Astrocyte (in vitro differentiated cells and primary cell): ENCODE measurements around the gene POR. TPM values are rescaled to one million over a fixed set of nuclear protein-coding genes. Genes with fewer than 3 reads are reported as not detected.
"Not testable (repeated sequence)": the region's sequence is repeated elsewhere in the genome, so short reads cannot be mapped to it uniquely, and the experiment has no call there.

Experiments used
- DNase-seq: peaks from one replicate; pipeline ENCODE4 v3.0.0-alpha.2; 2010; ENCODE audit warnings: low read depth
- FAIRE-seq: peaks from 2 replicates; lab custom pipeline; 2011; peaks lifted over from hg19 to GRCh38; lab: Jason Lieb, UNC
- H2AFZ ChIP-seq: 2 replicates; pipeline ENCODE4 v1.6.0; 2012; ENCODE audit warnings: low read depth, low read length, inconsistent platforms
- H3K27ac ChIP-seq: 2 replicates; pipeline ENCODE4 v1.5.1; 2011; ENCODE audit warnings: low read depth, low read length, inconsistent platforms
- H3K27me3 ChIP-seq: 2 replicates; pipeline ENCODE4 v1.6.0; 2011; ENCODE audit warnings: low read length, inconsistent platforms; ENCODE audit not compliant: insufficient read depth
- H3K36me3 ChIP-seq: 2 replicates; pipeline ENCODE4 v1.5.1; 2011; ENCODE audit warnings: low read length, inconsistent platforms; ENCODE audit not compliant: insufficient read depth
- H3K4me1 ChIP-seq: 2 replicates; pipeline ENCODE4 v1.5.1; 2011; ENCODE audit warnings: low read length, inconsistent platforms; ENCODE audit not compliant: insufficient read depth
- H3K4me2 ChIP-seq: 2 replicates; pipeline ENCODE4 v1.6.0; 2012; ENCODE audit warnings: low read length, inconsistent platforms
- H3K4me3 ChIP-seq: 2 replicates; pipeline ENCODE4 v1.5.1; 2011; ENCODE audit warnings: low read depth, mild to moderate bottlenecking, low read length, inconsistent platforms; ENCODE audit not compliant: insufficient read depth
- H3K79me2 ChIP-seq: 2 replicates; pipeline ENCODE4 v1.6.0; 2012; ENCODE audit warnings: mild to moderate bottlenecking, low read length, inconsistent platforms; ENCODE audit not compliant: insufficient read depth
- H3K9ac ChIP-seq: 2 replicates; pipeline ENCODE4 v1.6.0; 2012; ENCODE audit warnings: mild to moderate bottlenecking, low read length, inconsistent platforms
- H3K9me3 ChIP-seq: 2 replicates; pipeline ENCODE4 v1.5.1; 2012; ENCODE audit warnings: low read depth, mild to moderate bottlenecking, low read length, inconsistent platforms; ENCODE audit not compliant: insufficient read depth
- H4K20me1 ChIP-seq: 2 replicates; pipeline ENCODE4 v1.6.0; 2012; ENCODE audit warnings: low read length, inconsistent platforms; ENCODE audit not compliant: insufficient read depth
- H3K27ac Mint-ChIP-seq: one replicate; pipeline ENCODE4 v1.8.0; 2021; ENCODE audit warnings: mild to moderate bottlenecking, mixed read lengths; ENCODE audit not compliant: unreplicated experiment
- H3K27me3 Mint-ChIP-seq: one replicate; pipeline ENCODE4 v1.8.0; 2021; ENCODE audit warnings: low read depth, mixed read lengths; ENCODE audit not compliant: unreplicated experiment
- H3K36me3 Mint-ChIP-seq: one replicate; pipeline ENCODE4 v1.8.0; 2021; ENCODE audit warnings: low read depth, mixed read lengths; ENCODE audit not compliant: unreplicated experiment
- H3K4me1 Mint-ChIP-seq: one replicate; pipeline ENCODE4 v1.8.0; 2021; ENCODE audit warnings: low read depth, mixed read lengths; ENCODE audit not compliant: unreplicated experiment
- H3K4me3 Mint-ChIP-seq: one replicate; pipeline ENCODE4 v1.8.0; 2021; ENCODE audit warnings: mild to moderate bottlenecking, moderate library complexity, mixed read lengths; ENCODE audit not compliant: unreplicated experiment
- H3K9me3 Mint-ChIP-seq: one replicate; pipeline ENCODE4 v1.8.0; 2021; ENCODE audit warnings: mild to moderate bottlenecking, mixed read lengths; ENCODE audit not compliant: unreplicated experiment
- CTCF ChIP-seq: IDR thresholded peaks from 2 replicates; pipeline ENCODE4 v1.5.1; 2011; ENCODE audit warnings: low read depth, mild to moderate bottlenecking, inconsistent platforms, low read length, moderate library complexity; ENCODE audit not compliant: insufficient read depth
- EZH2 ChIP-seq: IDR thresholded peaks from 2 replicates; pipeline ENCODE4 v1.6.1; 2012; ENCODE audit warnings: mild to moderate bottlenecking, low read length, inconsistent platforms; ENCODE audit not compliant: insufficient read depth
- total RNA-seq: library from RNA; stranded (reverse); gene quantifications from 2 replicates; pipeline ENCODE4 v1.2.1, GENCODE V29; 2021

POR gene
- total RNA-seq, 1 donor from 2014 or later = 73.6 TPM

GRCh38 chr7:75888464-75889222 is 26.3 kb upstream of the POR start:
- Mint-ChIP-seq H3K27me3 (no peaks in the 10 kb centered on the region), H3K4me3 (no peak overlapping the region), H3K9me3 (no peaks in the 10 kb centered on the region), H3K27ac (no peak overlapping the region), H3K36me3 (peaks cover 27% of the 10 kb centered on the region), H3K4me1 (peaks cover 2% of the 10 kb centered on the region)
- DNase-seq (peak; percentile 29), FAIRE-seq (no peak)
- Histone ChIP-seq H3K36me3 (peaks cover 15% of the 10 kb centered on the region), H3K27ac (no peak overlapping the region), H3K79me2 (no peaks in the 10 kb centered on the region), H4K20me1 (peaks cover 7% of the 10 kb centered on the region), H2AFZ (no peak overlapping the region), H3K9ac (no peak overlapping the region), H3K27me3 (no peaks in the 10 kb centered on the region), H3K9me3 (no peaks in the 10 kb centered on the region), H3K4me1 (peaks cover 13% of the 10 kb centered on the region), H3K4me3 (no peak overlapping the region), H3K4me2 (no peak overlapping the region)
- TF ChIP-seq CTCF (no peak), EZH2 (no peak)

DNA sequence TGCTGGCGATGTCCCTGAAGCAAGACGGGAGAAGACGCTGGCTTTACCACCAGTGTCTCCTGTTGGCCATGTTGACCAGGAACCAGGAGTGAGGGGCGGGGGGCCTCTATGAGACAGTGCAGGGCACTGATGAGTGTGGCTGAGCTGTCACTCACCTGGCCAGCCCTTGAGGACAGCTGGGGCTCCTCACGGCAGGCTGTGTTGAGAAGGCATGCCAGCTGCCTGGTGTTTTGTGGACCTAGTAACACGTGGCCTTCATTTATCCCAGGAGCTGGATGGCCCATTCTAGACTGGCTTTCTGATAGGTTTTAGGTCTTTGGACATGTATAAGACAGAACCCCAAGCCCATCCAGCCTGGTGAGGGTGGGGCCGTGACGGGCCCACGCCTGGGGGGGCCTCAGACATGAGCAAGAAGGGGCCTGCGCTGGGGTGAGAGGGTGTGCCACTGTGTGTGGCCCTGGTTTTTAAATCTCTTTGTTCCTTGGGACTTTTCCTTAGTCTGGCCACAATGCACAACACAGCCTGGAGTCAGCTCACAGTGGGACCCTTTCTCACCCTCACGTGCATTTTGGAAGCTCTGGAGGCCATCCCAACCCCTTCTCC is 25.6 kb upstream of the POR start:
- H3K4me1 Mint-ChIP-seq = peaks cover 2% of the 10 kb centered on the region
- TF ChIP-seq CTCF = no peak
- no peak for TF ChIP-seq EZH2
- no peaks in the 10 kb centered on the region for H3K9me3 Mint-ChIP-seq
- H3K79me2 ChIP-seq = no peaks in the 10 kb centered on the region
- H3K4me3 ChIP-seq = no peak overlapping the region
- H3K36me3 Mint-ChIP-seq = peaks cover 27% of the 10 kb centered on the region
- H3K27me3 Mint-ChIP-seq = no peaks in the 10 kb centered on the region
- H3K9me3 ChIP-seq = no peaks in the 10 kb centered on the region
- peaks cover 4% of the 10 kb centered on the region for H4K20me1 ChIP-seq
- peak overlapping the region; percentile 46 for H3K4me2 ChIP-seq
- H3K36me3 ChIP-seq = peaks cover 12% of the 10 kb centered on the region
- no peak overlapping the region for H3K27ac Mint-ChIP-seq
- peaks cover 13% of the 10 kb centered on the region for H3K4me1 ChIP-seq
- peak overlapping the region; percentile 30 for H3K9ac ChIP-seq
- H2AFZ ChIP-seq = no peak overlapping the region
- FAIRE-seq (no peak), DNase-seq (no peak)
- H3K27me3 ChIP-seq = no peaks in the 10 kb centered on the region
- H3K27ac ChIP-seq = no peak overlapping the region
- H3K4me3 Mint-ChIP-seq = no peak overlapping the region

DNA sequence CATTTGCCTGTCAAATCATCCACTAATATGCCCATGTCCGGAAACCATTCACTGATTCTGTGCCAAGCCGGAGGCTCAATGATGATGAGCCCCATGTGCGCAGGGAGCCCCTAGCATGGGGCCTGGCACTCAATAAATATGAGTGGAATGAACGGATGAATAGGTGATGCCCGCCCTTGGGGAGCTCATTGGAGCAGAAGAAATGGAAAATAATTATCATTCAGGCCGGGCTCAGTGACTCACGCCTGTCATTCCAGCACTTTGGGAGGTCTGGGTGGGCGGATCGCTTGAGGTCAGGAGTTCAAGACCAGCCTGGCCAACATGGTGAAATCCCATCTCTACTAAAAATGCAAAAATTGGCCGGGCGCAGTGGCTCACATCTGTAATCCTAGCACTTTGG is 25.1 kb upstream of the POR start:
- Histone ChIP-seq H3K79me2 (no peaks in the 10 kb centered on the region), H3K36me3 (peaks cover 8% of the 10 kb centered on the region), H3K27me3 (no peaks in the 10 kb centered on the region), H3K4me2 (peak overlapping the region; percentile 46), H4K20me1 (no peaks in the 10 kb centered on the region), H2AFZ (no peak overlapping the region), H3K9ac (peak overlapping the region; percentile 30), H3K4me3 (no peak overlapping the region), H3K27ac (no peak overlapping the region), H3K9me3 (no peaks in the 10 kb centered on the region), H3K4me1 (peaks cover 13% of the 10 kb centered on the region)
- Mint-ChIP-seq H3K27ac (no peak overlapping the region), H3K4me1 (peaks cover 2% of the 10 kb centered on the region), H3K27me3 (no peaks in the 10 kb centered on the region), H3K9me3 (no peaks in the 10 kb centered on the region), H3K4me3 (no peak overlapping the region), H3K36me3 (peaks cover 27% of the 10 kb centered on the region)
- TF ChIP-seq CTCF (no peak), EZH2 (no peak)
- FAIRE-seq (no peak), DNase-seq (peak; percentile 78)

- not testable (repeated sequence) for H3K9ac ChIP-seq, H3K4me2 ChIP-seq, H3K36me3 ChIP-seq, H3K27me3 ChIP-seq, H2AFZ ChIP-seq, H3K9me3 Mint-ChIP-seq, H3K79me2 ChIP-seq, H3K9me3 ChIP-seq, H3K4me3 Mint-ChIP-seq, H3K27me3 Mint-ChIP-seq, H3K27ac ChIP-seq, H3K4me3 ChIP-seq, H4K20me1 ChIP-seq, DNase-seq, H3K4me1 Mint-ChIP-seq, FAIRE-seq
- peaks cover 13% of the 10 kb centered on the region for H3K4me1 ChIP-seq
- Mint-ChIP-seq H3K36me3 (peaks cover 20% of the 10 kb centered on the region), H3K27ac (peak overlapping the region; percentile 62)
Measured at GRCh38 chr7:75891237-75891636, 23.7 kb upstream of the POR start.
